GM23248 (cell line): ENCODE measurements around the gene CHRM4. TPM values are rescaled to one million over a fixed set of nuclear protein-coding genes. Genes with fewer than 3 reads are reported as not detected.

ENCODE experiments used
- DNase-seq: peaks from one replicate; pipeline ENCODE4 v3.0.0-alpha.2; 2015
- H2AFZ ChIP-seq: fragments of 200-600 bp; sonication (generic); 2 replicates; pipeline ENCODE4 v1.6.1; 2016; ENCODE audit warnings: antibody characterized with exemption
- H3F3A ChIP-seq: fragments of 200-600 bp; sonication (generic); 2 replicates; pipeline ENCODE4 v1.6.1; 2016; ENCODE audit warnings: mild to moderate bottlenecking, antibody characterized with exemption, mixed run types; ENCODE audit not compliant: insufficient read depth
- H3K27ac ChIP-seq: fragments of 200-600 bp; sonication (generic); 2 replicates; pipeline ENCODE4 v1.5.1; 2016; ENCODE audit warnings: mild to moderate bottlenecking
- H3K27me3 ChIP-seq: fragments of 200-600 bp; sonication (generic); replicated peaks from 2 replicates; pipeline ENCODE4 v1.6.1; 2016; ENCODE audit warnings: mild to moderate bottlenecking; ENCODE audit not compliant: insufficient read depth
- H3K36me3 ChIP-seq: fragments of 200-600 bp; sonication (generic); 2 replicates; pipeline ENCODE4 v1.6.1; 2016; ENCODE audit warnings: low read depth, mild to moderate bottlenecking
- H3K4me1 ChIP-seq: fragments of 200-600 bp; sonication (generic); 2 replicates; pipeline ENCODE4 v1.6.1; 2016; ENCODE audit warnings: mild to moderate bottlenecking; ENCODE audit not compliant: insufficient read depth
- H3K4me2 ChIP-seq: fragments of 200-600 bp; sonication (generic); one replicate; pipeline ENCODE4 v1.6.1; 2016; ENCODE audit warnings: mild to moderate bottlenecking; ENCODE audit not compliant: unreplicated experiment
- H3K4me3 ChIP-seq: fragments of 200-600 bp; sonication (generic); 2 replicates; pipeline ENCODE4 v1.5.1; 2016; ENCODE audit warnings: mild to moderate bottlenecking
- H3K79me2 ChIP-seq: fragments of 200-600 bp; sonication (generic); 2 replicates; pipeline ENCODE4 v1.6.1; 2016; ENCODE audit warnings: mild to moderate bottlenecking; ENCODE audit not compliant: insufficient read depth
- H3K9ac ChIP-seq: fragments of 200-600 bp; sonication (generic); 2 replicates; pipeline ENCODE4 v1.6.1; 2016; ENCODE audit warnings: mild to moderate bottlenecking
- H3K9me2 ChIP-seq: fragments of 200-600 bp; sonication (generic); 2 replicates; pipeline ENCODE4 v1.6.1; 2016; ENCODE audit warnings: mixed run types, mild to moderate bottlenecking, moderate library complexity; ENCODE audit not compliant: insufficient read depth
- H3K9me3 ChIP-seq: fragments of 200-600 bp; sonication (generic); one replicate; pipeline ENCODE4 v1.6.1; 2017; ENCODE audit warnings: low read depth
- H4K20me1 ChIP-seq: fragments of 200-600 bp; sonication (generic); 2 replicates; pipeline ENCODE4 v1.6.0; 2016; ENCODE audit not compliant: insufficient read depth
- EZH2 ChIP-seq: fragments of 200-600 bp; sonication (generic); IDR thresholded peaks from 2 replicates; pipeline ENCODE4 v1.6.1; 2018; ENCODE audit warnings: antibody characterized with exemption, mild to moderate bottlenecking; ENCODE audit not compliant: insufficient read depth, poor library complexity, severe bottlenecking
- EZH2phosphoT487 ChIP-seq: fragments of 200-600 bp; sonication (generic); IDR thresholded peaks from 2 replicates; pipeline ENCODE4 v1.6.1; 2018; ENCODE audit warnings: antibody characterized with exemption, moderate library complexity, mild to moderate bottlenecking, low read depth; ENCODE audit not compliant: insufficient read depth
- WGBS, 2 experiments: methylation state at CpG; one replicate each; pipeline ENCODE4 v1.1.6; 2015 to 2017; ENCODE audit warnings: low lambda C conversion rate in 2 of 2, low coverage in 1 of 2; ENCODE audit errors: missing lambda C conversion rate in 2 of 2; 5-methylcytosine and 5-hydroxymethylcytosine counted together
- in situ Hi-C: fragments of 300-500 bp; cut with MboI; formaldehyde crosslinking; loops from 2 replicates; pipeline ENCODE4 v1.15.0; 2020
- polyA plus RNA-seq: library from polyadenylated mRNA; unstranded; fragments of >200 nt; fragmentation: Nextera tagmentation; extraction: Ambion mirVana; gene quantifications from 2 replicates; pipeline ENCODE4 v1.2.1, GENCODE V29; 2016
- total RNA-seq: library from RNA; depleted of rRNA; stranded (reverse); fragments of >200 nt; shearing (Covaris generic); gene quantifications from 2 replicates; pipeline ENCODE4 v1.2.3, GENCODE V29; 2014; rRNA removed

The CHRM4 gene
- total RNA-seq: not detected in 2 replicates
- polyA plus RNA-seq: not detected in 2 replicates

GRCh38 chr11:46391578-46392420 is at the start of gene CHRM4:
TSS of gene CHRM4 (minus strand) at chr11:46391776. CDS start at chr11:46386557, 5,219 bp downstream.
- Histone ChIP-seq H3K4me3 (peak within 1 kb of the TSS; percentile 65), H3K27me3 (peaks cover 7% of the 10 kb centered on the region), H3F3A (no peaks in the 10 kb centered on the region), H3K79me2 (no peaks in the 10 kb centered on the region), H2AFZ (no peak within 1 kb of the TSS), H3K9me3 (no peaks in the 10 kb centered on the region), H3K4me2 (peak within 1 kb of the TSS; percentile 79), H3K4me1 (no peaks in the 10 kb centered on the region), H3K9me2 (no peaks in the 10 kb centered on the region), H3K36me3 (no peaks in the 10 kb centered on the region), H4K20me1 (no peaks in the 10 kb centered on the region), H3K27ac (no peak within 1 kb of the TSS), H3K9ac (no peak within 1 kb of the TSS)
- 0 to 4% methylated on average over 39 to 89 of the region's 123 CpGs for WGBS, 2 experiments
- DNase-seq: peak; percentile 59
- no peak for TF ChIP-seq EZH2phosphoT487
- in situ Hi-C loops: loop anchor here (10.0 kb wide), 1 partner anchor 143 kb away; no protein-coding TSS in a partner anchor

DNA sequence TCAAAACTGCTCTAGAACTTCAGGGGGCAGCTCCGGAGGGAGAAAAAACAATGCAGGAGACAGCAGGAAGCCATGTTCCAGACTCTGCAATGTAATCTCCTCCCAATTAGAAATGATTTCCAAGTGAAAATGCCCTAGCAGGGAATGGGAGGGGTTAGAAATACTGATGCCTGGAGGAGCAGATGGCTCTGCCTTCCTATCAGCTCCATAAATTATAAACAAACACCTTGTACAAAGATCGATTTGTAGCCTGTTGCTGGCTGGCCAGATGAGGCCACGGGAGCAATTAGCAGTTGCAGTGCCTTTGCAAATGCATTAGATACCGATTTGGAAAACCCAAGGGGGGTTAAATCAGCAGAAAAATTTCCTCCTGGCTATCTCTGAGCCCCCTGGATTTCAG is 46.6 kb upstream of the CHRM4 start:
- in situ Hi-C loops: no loop called here
- no peak for DNase-seq
- Histone ChIP-seq H3K9ac (no peak overlapping the region), H3K9me2 (no peaks in the 10 kb centered on the region), H3K79me2 (no peaks in the 10 kb centered on the region), H3K27ac (no peak overlapping the region), H4K20me1 (no peaks in the 10 kb centered on the region), H3K4me1 (no peaks in the 10 kb centered on the region), H3K36me3 (peaks cover 16% of the 10 kb centered on the region), H2AFZ (no peak overlapping the region), H3K9me3 (no peaks in the 10 kb centered on the region), H3K27me3 (no peaks in the 10 kb centered on the region), H3F3A (no peaks in the 10 kb centered on the region), H3K4me3 (no peak overlapping the region), H3K4me2 (no peak overlapping the region)
- 94 to 96% methylated on average over 4 of the region's 4 CpGs for WGBS, 2 experiments
- TF ChIP-seq EZH2phosphoT487 (no peak), EZH2 (no peak)

DNA sequence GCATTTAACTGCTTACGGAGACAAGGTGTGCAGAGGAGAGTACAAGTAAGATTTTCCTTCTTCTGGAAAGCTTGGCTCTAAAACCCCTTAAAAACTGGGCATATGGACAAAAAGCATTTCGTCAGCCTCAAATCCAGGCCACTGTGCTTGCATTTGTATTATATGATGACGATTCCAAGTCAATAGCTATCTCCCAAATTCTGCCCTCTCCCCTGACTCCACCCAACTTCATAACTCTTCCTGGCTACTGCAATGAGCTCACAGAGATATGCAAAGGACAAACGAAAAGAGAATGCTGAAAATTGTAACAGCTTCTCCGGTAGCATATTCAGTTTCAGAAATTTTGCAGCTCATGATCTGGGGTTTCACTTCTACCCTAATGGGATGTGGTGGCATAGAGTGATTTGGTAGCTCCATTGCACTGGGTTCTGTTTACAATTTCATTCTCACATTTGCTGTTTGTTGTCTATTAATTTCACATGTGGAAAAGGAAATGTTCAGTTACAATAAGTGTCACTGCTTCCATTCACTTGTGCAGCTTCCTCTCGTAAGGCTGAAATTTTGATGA is 45.6 kb upstream of the CHRM4 start:
- no peaks in the 10 kb centered on the region for H3K9me3 ChIP-seq
- no peaks in the 10 kb centered on the region for H3K4me1 ChIP-seq
- no peak overlapping the region for H3K9ac ChIP-seq
- H3K79me2 ChIP-seq: no peaks in the 10 kb centered on the region
- in situ Hi-C loops: no loop called here
- no peak for DNase-seq
- WGBS, 2 experiments: 68 to 73% methylated on average over 6 of the region's 6 CpGs
- H3K27ac ChIP-seq: no peak overlapping the region
- H3K27me3 ChIP-seq: no peaks in the 10 kb centered on the region
- H4K20me1 ChIP-seq: no peaks in the 10 kb centered on the region
- no peak overlapping the region for H2AFZ ChIP-seq
- H3K36me3 ChIP-seq: peaks cover 13% of the 10 kb centered on the region; the same call in 1 of the 2 replicates
- no peak overlapping the region for H3K4me3 ChIP-seq
- no peak overlapping the region for H3K4me2 ChIP-seq
- H3K9me2 ChIP-seq: no peaks in the 10 kb centered on the region
- H3F3A ChIP-seq: no peaks in the 10 kb centered on the region
- TF ChIP-seq EZH2phosphoT487: no peak
- TF ChIP-seq EZH2: no peak

DNA sequence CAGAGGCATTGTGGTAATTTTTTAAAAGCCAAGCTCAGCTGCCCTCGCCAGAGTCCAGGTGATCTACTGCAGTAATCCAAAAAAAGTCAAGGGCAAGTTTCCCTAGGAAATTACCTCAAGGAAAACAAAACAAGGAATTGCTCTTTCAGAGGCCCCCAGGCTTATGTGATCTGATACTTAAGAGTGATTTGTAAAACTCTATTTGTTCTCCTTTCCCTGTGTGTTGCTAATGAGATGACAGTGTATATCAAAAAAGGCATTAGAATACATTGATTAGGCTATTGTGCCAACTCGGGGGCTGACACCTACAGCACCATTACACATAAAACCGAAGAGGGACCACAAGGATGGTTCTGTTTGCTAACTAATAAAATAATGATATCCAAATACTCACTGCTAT is 44.5 kb upstream of the CHRM4 start:
- H3K27me3 ChIP-seq: no peaks in the 10 kb centered on the region
- no peaks in the 10 kb centered on the region for H3F3A ChIP-seq
- in situ Hi-C loops: no loop called here
- H2AFZ ChIP-seq: no peak overlapping the region
- TF ChIP-seq EZH2phosphoT487 (no peak), EZH2 (no peak)
- H3K79me2 ChIP-seq: no peaks in the 10 kb centered on the region
- no peak overlapping the region for H3K9ac ChIP-seq
- no peaks in the 10 kb centered on the region for H4K20me1 ChIP-seq
- H3K27ac ChIP-seq: no peak overlapping the region
- no peaks in the 10 kb centered on the region for H3K4me1 ChIP-seq
- no peaks in the 10 kb centered on the region for H3K9me2 ChIP-seq
- 95 to 100% methylated on average over 3 of the region's 3 CpGs for WGBS, 2 experiments
- H3K36me3 ChIP-seq: peaks cover 17% of the 10 kb centered on the region; the same call in 1 of the 2 replicates
- no peak overlapping the region for H3K4me2 ChIP-seq
- H3K9me3 ChIP-seq: no peaks in the 10 kb centered on the region
- H3K4me3 ChIP-seq: no peak overlapping the region
- DNase-seq: no peak
